ENCODE results near the gene C8B.

- TF ChIP-seq REST (IDR thresholded peaks at IDR 0.05; ENCODE audit: unreplicated experiment) (no peak), CTCF (conservative IDR thresholded peaks at IDR 0.05; ENCODE audit: low read depth in 2 of 2) (no peak), CREB1 (CRISPR knock-in tag; IDR thresholded peaks at IDR 0.05; ENCODE audit: low read depth) (no peak), POLR2AphosphoS5 (IDR thresholded peaks at IDR 0.05; ENCODE audit: low read depth) (no peak), EZH2 (IDR thresholded peaks at IDR 0.05; ENCODE audit: low read depth, unreplicated experiment) (no peak), EZH2phosphoT487 (IDR thresholded peaks at IDR 0.05; ENCODE audit: unreplicated experiment) (no peak), NANOG (IDR thresholded peaks at IDR 0.05; ENCODE audit: borderline replicate concordance) (no peak), ZNF114 (CRISPR knock-in tag; IDR thresholded peaks at IDR 0.05) (no peak), ZNF331 (CRISPR knock-in tag; IDR thresholded peaks at IDR 0.05; ENCODE audit: low read depth) (no peak)
These were observed 27.2 kb downstream of the C8B start for GRCh38 chr1:56938646-56939045.

Data from GM23338 (cell line).